ENCODE measurements around the gene INO80.
"Not testable (repeated sequence)": the region's sequence is repeated elsewhere in the genome, so short reads cannot be mapped to it uniquely, and the experiment has no call there.

The INO80 gene

DNA sequence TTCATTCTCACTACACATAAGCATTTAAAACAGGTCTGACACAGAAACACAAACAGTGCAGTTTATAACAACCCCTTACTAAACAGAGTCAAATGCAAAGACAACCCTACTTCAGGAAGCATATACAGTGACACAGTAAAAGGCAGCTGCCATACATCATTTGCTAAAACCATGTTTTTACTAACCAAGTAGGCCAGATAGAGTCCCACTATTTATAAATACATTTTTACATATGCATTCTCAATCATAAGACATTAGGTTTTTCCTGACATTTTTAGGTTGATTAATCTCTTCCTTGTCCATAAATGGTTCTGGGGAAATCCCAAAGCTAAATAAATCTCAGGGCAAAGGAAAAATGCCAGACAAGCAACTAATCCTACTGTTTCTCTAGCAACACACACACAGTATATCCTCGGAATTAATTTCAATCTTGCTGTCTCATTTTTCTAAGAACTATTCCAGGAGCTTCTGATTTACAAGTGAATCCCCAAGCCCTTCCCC, 123.8 kb downstream of the INO80 start:
- no peak for DNase-seq

- DNase-seq = no peak
These were observed 124.7 kb downstream of the INO80 start for GRCh38 chr15:40991355-40991754.

DNA sequence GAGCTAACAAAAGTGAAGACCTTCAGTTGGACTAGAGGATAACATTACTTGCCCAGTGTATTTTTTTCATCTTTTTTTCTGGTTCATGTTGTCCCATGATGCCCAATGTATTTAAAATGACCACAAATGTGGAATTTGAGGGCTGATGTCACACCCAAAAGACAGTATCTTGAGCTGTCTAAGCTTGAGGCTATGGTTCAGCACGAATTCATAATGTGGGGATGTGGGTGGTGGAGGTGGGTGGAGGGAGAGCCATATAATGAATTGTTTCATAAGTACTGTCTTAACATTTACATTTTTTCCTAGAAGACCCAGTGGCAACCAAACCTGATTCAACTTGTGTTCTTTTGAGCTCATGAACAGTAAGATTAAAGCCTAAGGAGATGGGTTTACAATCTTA, 125.3 kb downstream of the INO80 start:
- DNase-seq = no peak

DNA sequence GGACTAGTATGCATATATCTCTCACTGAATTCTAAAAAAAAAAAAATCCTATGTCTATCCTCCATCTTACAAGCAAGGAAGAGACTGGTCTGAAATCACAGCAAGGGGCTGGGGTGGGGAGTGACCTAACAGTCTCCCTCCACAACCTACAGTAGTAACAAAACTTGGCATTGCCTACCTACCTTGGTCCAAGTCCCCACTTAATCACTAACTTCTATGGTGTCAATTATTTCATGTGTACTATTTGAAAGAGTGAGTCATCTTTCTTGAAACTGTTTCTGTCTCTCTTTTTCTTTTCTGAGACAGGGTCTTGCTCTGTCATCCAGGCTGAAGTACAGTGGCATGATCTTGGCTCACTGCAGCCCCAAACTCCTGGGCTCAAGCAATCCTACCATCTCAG, 126.0 kb downstream of the INO80 start:
- no peak for DNase-seq

DNA sequence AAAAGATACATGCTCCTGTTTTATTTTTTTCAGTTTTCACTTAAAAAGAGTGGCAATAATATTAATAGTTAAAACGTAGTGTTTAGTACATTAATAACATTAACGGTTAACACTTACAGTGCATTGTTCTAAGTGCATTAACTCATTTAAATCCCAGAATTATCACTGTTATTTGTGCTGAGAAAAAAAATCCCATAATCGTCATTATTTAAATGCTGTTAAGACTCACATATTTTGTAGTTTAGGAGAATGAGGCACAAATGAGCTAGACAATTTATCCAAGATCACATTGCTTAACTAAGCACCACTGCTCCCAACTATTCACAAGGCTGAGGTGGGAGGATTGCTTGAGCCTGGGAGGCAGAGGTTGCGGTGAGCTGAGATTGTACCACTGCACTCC, 127.9 kb downstream of the INO80 start:
- no peak for DNase-seq

DNA sequence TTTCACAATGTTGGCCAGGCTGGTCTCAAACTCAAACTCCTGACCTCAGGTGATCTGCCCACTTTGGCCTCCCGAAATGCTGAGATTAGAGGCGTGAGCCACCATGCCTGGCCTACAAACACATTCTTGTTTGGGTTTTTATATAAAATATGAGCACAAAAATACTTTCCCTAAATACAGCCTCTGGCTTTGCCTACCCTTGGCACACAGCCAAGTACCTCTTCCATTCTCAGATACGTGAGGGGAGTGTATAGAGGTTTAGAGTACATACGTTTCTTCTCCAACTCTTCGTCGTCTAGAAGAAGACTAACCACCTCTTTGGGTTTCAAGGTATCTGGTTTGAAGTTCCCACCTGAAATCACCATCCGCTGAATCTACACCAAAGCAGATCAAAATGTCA, 129.3 kb downstream of the INO80 start:
- peak; percentile 11 for DNase-seq

DNA sequence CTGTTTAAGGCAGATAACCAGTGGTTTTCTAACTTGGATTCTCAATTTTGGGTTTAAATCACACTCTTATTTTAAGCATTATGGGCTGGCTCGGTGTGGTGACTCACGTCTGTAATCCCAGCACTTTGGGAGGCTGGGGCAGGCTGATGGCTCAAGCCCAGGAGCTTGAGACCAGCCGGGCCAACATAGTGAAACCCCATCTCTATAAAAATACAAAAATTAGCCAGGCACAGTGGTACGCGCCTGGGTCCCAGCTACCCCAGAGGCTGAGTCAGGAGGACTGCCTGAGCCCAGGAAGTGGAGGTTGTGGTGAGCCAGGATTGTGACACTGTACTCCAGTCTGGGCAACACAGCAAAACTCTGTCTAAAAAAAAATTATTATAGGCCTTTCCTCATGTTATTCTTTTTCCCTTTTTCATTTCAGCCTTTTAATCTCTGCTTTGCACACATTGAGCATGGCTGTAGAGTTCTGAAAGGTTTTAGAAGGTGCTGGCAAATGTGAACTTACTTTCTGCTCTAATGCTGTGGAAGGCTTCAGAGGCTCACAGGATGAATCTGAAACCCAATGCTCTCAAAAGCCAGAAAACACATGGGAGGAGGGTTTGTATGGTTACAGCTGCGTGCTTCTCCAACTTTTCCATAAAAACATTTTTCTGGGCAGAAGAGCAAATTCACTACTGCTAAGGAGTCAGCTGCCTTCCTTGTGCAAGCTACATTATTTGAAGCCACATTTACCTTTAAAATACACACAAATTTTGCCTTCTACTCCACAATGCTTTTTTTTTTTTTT, 130.3 kb downstream of the INO80 start:
- no peak for DNase-seq

- no peak for DNase-seq
These were observed 131.1 kb downstream of the INO80 start for GRCh38 chr15:40984964-40985363.

DNA sequence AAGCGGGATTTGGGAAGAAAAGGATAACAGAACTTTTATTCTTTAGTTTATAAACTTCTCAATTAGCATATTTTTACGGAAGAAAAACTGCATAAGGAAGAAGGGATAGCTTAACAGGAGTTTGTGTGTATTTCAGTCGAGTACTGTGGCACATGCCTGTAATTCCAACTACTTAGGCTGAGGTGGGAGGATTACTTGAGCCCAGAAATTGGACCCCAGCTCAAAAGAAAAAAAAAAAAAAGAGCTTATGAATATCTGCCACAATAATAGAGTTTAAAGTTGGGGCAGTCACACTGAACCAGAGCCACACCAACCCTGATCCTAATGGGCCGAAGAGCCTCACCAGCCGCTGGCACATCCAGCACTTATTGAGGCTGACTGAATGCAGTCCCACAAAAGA, 131.7 kb downstream of the INO80 start:
- no peak for DNase-seq

- DNase-seq = no peak
These were observed 133.2 kb downstream of the INO80 start for GRCh38 chr15:40982855-40983254.

DNA sequence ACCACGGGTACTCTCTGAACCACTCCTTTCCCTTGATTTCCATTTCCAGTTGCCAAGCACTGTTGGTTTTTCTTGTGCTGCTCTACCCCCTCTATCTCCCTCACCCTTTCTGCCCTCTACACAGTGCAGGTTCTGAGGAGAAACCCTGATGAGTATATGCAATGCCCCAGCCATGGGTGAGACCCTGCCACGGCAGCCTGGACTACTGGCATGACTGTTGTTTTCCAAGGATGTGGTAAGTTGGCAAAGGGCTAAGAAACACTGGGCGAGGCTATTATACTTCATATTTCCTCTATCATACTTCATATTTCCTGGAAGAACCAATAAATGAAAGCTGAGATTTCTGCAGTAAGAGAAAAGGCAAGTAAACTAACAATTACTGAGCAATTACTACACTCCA, 134.9 kb downstream of the INO80 start:
- DNase-seq = no peak

GRCh38 chr15:40978562-40978961, 137.5 kb downstream of the INO80 start:
- no peak for DNase-seq

GRCh38 chr15:40978141-40978540, 137.9 kb downstream of the INO80 start:
- DNase-seq = no peak

- no peak for DNase-seq
These were observed 139.3 kb downstream of the INO80 start for GRCh38 chr15:40976819-40977218.

- no peak for DNase-seq
These were observed 141.2 kb downstream of the INO80 start for GRCh38 chr15:40974879-40975278.

- DNase-seq = no peak
These were observed 146.7 kb downstream of the INO80 start for GRCh38 chr15:40969363-40969762.

DNA sequence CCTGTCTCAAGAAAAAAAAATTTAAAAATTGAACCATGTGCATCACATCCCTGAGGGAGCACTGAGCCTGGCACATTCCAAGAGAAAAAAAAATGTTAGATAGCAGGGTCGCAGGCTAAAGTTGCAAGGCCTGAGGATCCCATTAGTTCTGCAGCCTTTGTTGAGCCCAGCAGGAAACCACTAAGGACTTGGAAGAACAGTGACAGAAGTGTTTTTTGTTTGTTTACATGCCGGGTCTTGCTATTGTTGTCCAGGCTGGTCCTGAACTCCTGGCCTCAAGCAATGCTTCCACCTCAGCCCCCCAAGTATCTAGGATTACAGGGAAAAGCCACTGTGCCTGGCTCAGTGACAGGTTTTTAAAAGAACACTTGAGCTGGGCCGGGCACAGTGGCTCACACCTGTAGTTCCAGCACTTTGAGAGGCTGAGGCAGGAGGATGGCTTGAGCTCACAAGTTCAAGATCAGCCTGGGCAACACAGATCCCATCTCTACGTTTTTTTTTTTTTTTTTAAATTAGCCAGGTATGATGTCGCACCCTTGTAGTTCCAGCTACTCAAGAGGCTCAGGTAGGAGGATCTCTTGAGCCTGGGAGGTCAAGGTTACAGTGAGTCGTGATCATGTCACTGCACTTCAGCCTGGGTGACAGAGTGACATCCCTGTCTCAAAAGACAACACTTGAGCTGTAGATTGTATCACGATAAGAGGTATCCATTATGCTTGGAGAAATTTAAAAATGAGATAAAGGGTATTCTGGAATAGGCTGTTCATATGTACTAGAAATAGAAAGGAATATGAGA, 147.6 kb downstream of the INO80 start:
- no peak for DNase-seq

DNA sequence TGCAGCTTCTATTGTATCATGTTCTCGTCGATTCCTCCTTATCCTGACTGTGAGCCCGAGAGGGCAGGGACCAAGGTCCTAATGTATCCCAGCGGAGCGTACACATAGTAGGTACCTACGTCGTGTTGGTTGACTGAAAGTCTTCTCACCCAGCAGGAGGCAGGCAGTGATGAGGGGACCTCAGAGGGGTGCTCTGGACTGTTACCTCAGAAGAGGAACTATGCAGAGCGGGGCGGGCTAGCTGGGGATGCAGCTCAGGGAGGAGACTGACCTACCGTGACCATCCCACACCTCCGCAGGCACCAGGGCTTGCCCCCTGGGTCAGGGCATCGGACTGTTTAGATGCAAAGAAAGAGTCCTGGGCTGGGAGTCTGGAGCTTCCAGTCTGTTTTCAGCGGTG, 151.4 kb downstream of the INO80 start:
- DNase-seq = no peak

DNA sequence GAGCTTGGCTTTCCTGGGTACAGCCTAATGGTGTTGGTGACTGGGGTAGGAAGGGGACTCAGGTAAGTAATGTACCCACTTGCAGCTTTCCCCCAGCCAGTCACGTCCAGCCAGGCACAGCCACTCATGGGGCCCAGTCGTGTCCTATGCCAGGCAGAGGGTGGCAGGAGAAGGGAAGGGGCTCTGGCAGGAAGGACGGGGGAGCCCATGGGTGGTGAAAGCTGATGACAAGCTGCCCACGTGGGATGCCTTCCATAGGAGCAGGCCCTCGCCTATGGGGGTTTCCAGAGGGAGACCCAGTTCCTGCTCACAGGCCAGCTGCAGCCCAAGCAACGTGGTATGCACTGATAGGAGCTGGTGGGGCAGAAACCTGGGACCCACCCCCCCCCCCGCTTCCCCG, 152.1 kb downstream of the INO80 start:
- no peak for DNase-seq

DNA sequence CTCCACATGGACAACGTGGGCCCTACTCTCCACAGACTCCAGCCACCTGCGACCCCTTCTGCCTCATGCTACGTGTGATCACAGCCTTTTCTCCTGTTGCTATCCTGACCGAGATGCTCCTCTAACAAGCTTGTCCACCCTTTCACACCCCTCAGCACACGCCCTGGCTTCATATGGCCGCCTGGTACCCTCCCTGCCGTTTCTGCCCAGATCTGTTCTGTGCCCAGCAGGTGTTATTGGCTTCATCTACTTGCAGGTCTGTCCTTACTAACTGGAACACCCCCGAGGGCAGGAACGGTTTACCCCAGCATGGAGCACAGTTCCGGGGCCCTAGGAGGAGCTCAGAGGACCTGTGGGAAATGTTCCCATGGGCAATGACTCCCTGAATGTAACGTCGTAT, 152.9 kb downstream of the INO80 start:
- DNase-seq = no peak

DNA sequence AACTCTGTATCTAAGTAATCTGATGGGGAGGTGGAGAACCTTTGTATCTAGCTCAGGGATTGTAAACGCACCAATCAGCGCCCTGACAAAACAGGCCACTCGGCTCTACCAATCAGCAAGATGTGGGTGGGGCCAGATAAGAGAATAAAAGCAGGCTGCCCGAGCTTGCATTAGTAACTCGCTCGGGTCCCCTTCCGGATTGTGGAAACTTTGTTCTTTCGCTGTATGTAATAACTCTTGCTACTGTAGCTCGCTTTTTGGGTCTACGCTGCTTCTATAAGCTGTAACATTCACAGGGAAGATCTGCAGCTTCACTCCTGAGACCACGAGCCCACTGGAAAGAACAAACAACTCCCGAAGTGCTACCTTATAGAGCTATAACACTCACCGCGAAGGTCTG, 153.8 kb downstream of the INO80 start:
- DNase-seq = not testable (repeated sequence)

DNA sequence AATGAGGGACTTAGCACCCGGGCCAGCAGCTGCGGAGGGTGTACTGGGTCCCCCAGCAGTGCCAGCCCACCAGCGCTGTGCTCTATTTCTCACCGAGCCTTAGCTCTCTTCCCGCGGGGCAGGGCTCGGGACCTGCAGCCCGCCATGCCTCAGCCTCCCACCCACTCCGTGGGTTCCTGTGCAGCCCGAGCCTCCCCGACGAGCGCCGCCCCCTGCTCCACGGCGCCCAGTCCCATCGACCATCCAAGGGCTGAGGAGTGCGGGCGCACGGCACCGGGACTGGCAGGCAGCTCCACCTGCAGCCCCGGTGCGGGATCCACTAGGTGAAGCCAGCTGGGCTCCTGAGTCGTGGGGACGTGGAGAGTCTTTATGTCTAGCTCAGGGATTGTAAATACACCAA, 154.3 kb downstream of the INO80 start:
- DNase-seq = not testable (repeated sequence)

- DNase-seq = no peak
These were observed 155.2 kb downstream of the INO80 start for GRCh38 chr15:40960925-40961324.

DNA sequence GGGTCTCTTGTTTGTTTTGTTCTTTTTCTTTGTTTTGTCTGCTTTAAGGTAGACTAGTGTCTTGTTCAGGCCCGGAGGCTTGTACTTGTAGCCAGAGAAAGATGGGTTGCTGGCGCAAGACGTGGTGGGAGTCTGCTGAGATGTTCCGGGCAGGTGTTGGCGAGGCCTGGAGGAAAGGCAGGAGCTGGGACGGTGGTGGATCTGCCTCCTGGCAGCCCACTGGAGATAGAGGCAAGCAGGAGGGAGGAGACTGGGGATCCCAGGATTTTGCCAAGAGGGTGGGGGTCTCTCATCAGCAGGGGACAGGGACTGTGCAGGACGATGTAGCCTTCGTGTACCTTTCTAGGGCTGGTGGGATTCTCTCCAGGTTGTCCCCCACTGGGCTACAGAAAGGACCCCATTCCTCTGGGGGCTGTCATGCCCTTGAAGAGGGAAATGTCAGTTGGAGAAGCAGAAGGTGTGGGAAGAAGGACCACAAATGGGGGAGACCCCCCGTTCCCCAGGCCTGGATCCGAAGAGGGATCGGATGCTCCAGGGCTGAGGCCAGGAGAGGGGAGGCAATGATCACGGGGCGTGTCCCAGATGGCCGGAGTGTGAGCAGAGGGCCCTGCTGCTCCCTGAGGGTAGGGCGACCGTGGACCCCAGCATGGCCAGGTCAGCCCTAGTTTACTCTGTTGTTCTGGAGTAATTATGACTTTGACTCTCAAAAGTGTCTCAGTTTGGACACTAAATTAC, 155.8 kb downstream of the INO80 start:
- no peak for DNase-seq
